Measurements from ENCODE around the gene SLC25A19. TPM values are rescaled to one million over a fixed set of nuclear protein-coding genes. Genes with fewer than 3 reads are reported as not detected.
"Not testable (repeated sequence)": the region's sequence is repeated elsewhere in the genome, so short reads cannot be mapped to it uniquely, and the experiment has no call there.

Gene SLC25A19
- total RNA-seq, 1 donor from 2014 or later, result 12.8 TPM

DNA sequence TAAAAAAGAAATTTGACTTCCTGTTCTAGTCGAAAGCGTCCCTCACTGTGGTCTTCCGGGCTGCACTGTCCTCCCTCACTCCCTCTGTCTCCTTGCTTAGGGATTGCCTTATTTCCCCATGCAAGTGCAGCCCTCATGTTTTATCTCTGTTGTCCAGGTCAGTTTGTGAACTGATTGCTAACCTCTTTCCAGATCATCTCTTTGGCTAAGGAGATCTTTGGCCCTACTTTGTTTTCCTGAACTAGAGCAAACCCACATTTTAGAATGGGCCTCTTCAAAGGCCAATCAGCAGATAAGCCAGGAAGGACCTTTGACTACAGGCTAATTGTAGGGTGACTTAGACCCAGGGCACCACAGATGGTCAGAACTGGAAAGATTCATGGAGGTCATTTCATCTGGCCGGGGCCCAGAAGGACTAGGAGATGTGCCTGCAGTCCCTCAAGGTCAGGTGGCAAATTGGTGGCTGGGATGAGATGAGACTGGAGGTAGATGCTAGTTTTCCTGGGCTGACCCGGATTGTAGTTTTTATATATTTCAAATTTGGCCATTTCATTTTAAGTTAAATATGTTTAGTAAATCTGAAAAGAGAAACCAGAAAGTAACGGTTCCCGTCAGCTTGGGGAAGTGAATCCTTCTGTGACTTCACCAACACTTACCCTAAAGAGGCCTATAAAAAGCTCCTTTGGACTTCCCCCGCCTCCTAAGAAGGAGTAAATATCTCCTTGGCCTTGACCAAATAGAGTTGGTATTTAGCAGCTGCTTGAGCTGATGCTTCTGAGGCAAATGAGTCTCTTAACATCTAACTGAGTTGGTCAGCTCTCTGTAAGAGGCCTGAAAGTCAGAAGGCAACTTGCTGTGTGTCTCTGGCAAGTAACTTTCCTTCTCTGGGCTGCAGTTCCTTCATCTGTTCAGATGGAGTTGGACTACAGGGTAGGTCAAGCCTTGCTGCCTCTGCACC, 6.2 kb upstream of the SLC25A19 start:
- H3K4me1 Mint-ChIP-seq (ENCODE audit: low read depth, unreplicated experiment), result no peaks in the 10 kb centered on the region

GRCh38 chr17:75292810-75293448, 3.7 kb upstream of the SLC25A19 start:
- not testable (repeated sequence) for H3K79me2 ChIP-seq (ENCODE audit: insufficient read depth, low read length); H3K9me3 Mint-ChIP-seq (ENCODE audit: unreplicated experiment); H3K36me3 ChIP-seq (ENCODE audit: insufficient read depth, low read length); H3K27me3 ChIP-seq (ENCODE audit: insufficient read depth, low read length); DNase-seq (ENCODE audit: low read depth); H3K4me1 ChIP-seq (ENCODE audit: insufficient read depth, low read length); H3K27me3 Mint-ChIP-seq (ENCODE audit: low read depth, unreplicated experiment); H3K9ac ChIP-seq (ENCODE audit: low read length); H3K4me3 ChIP-seq (ENCODE audit: insufficient read depth, low read depth, low read length); H3K4me3 Mint-ChIP-seq (ENCODE audit: unreplicated experiment); H2AFZ ChIP-seq (ENCODE audit: low read depth, low read length); FAIRE-seq; H3K27ac ChIP-seq (ENCODE audit: low read depth, low read length); H3K36me3 Mint-ChIP-seq (ENCODE audit: low read depth, unreplicated experiment); H4K20me1 ChIP-seq (ENCODE audit: insufficient read depth, low read length); H3K4me1 Mint-ChIP-seq (ENCODE audit: low read depth, unreplicated experiment); H3K4me2 ChIP-seq (ENCODE audit: low read length); H3K9me3 ChIP-seq (ENCODE audit: insufficient read depth, low read depth, low read length)
- H3K27ac Mint-ChIP-seq (ENCODE audit: unreplicated experiment), result peak overlapping the region; percentile 26

More for the DNA sequence above, 6.2 kb upstream of the SLC25A19 start:
- H2AFZ ChIP-seq (ENCODE audit: low read depth, low read length), result no peak overlapping the region
- Mint-ChIP-seq H3K27me3 (ENCODE audit: low read depth, unreplicated experiment) (no peaks in the 10 kb centered on the region), H3K27ac (ENCODE audit: unreplicated experiment) (no peak overlapping the region), H3K9me3 (ENCODE audit: unreplicated experiment) (no peaks in the 10 kb centered on the region), H3K4me3 (ENCODE audit: unreplicated experiment) (no peak overlapping the region), H3K36me3 (ENCODE audit: low read depth, unreplicated experiment) (peaks cover 3% of the 10 kb centered on the region)
- H4K20me1 ChIP-seq (ENCODE audit: insufficient read depth, low read length), result no peaks in the 10 kb centered on the region
- DNase-seq (ENCODE audit: low read depth) (no peak), FAIRE-seq (no peak)
- H3K27ac ChIP-seq (ENCODE audit: low read depth, low read length), result no peak overlapping the region
- H3K9ac ChIP-seq (ENCODE audit: low read length), result no peak overlapping the region
- no peaks in the 10 kb centered on the region for H3K4me1 ChIP-seq (ENCODE audit: insufficient read depth, low read length)
- no peaks in the 10 kb centered on the region for H3K9me3 ChIP-seq (ENCODE audit: insufficient read depth, low read depth, low read length)
- H3K79me2 ChIP-seq (ENCODE audit: insufficient read depth, low read length), result no peaks in the 10 kb centered on the region
- no peak overlapping the region for H3K4me3 ChIP-seq (ENCODE audit: insufficient read depth, low read depth, low read length)
- no peaks in the 10 kb centered on the region for H3K27me3 ChIP-seq (ENCODE audit: insufficient read depth, low read length)
- no peak overlapping the region for H3K4me2 ChIP-seq (ENCODE audit: low read length)
- no peaks in the 10 kb centered on the region for H3K36me3 ChIP-seq (ENCODE audit: insufficient read depth, low read length)
- TF ChIP-seq EZH2 (IDR thresholded peaks at IDR 0.05; ENCODE audit: insufficient read depth, low read length) (no peak), CTCF (IDR thresholded peaks at IDR 0.05; ENCODE audit: insufficient read depth, low read depth, low read length) (no peak)

DNA sequence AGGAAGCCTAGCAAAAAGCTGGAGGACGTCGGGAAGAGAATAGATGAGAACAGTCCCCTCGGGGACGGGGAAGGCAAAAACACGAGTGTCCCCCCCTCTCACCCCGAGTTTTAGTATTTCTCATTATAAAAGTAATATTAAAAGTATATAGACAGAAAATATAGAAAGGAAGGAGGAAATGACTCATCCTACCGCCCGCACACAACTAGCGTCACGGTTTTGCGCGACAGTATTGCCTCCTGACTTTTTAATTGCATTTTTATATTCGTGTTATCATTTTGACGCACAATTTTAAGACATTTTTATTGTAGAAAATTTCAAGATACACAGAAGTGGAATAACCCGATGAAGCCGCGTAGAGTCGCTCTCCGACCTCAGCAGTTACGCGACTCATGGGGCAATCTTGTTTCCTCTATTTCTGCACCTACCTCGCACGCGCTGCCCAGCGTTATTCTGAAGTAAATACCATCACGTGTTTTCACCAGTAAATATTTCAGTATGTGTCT, 652 bp upstream of the SLC25A19 start:
- no peak for FAIRE-seq
- peaks cover 5% of the 10 kb centered on the region for H3K4me1 ChIP-seq (ENCODE audit: insufficient read depth, low read length)
- no peaks in the 10 kb centered on the region for H3K36me3 ChIP-seq (ENCODE audit: insufficient read depth, low read length)
- peaks cover 3% of the 10 kb centered on the region for H3K79me2 ChIP-seq (ENCODE audit: insufficient read depth, low read length)
- peak overlapping the region; percentile 98 for H3K4me2 ChIP-seq (ENCODE audit: low read length)
- H3K4me3 ChIP-seq (ENCODE audit: insufficient read depth, low read depth, low read length), result peak overlapping the region; percentile 81
- no peaks in the 10 kb centered on the region for H4K20me1 ChIP-seq (ENCODE audit: insufficient read depth, low read length)
- H3K4me3 Mint-ChIP-seq (ENCODE audit: unreplicated experiment), result peak overlapping the region; percentile 98
- H3K27me3 Mint-ChIP-seq (ENCODE audit: low read depth, unreplicated experiment), result no peaks in the 10 kb centered on the region
- H3K4me1 Mint-ChIP-seq (ENCODE audit: low read depth, unreplicated experiment), result peaks cover 4% of the 10 kb centered on the region
- DNase-seq (ENCODE audit: low read depth), result no peak
- no peaks in the 10 kb centered on the region for H3K9me3 Mint-ChIP-seq (ENCODE audit: unreplicated experiment)
- no peaks in the 10 kb centered on the region for H3K27me3 ChIP-seq (ENCODE audit: insufficient read depth, low read length)
- H2AFZ ChIP-seq (ENCODE audit: low read depth, low read length), result peak overlapping the region; percentile 93
- H3K27ac Mint-ChIP-seq (ENCODE audit: unreplicated experiment), result peak overlapping the region; percentile 98
- no peak for TF ChIP-seq CTCF (IDR thresholded peaks at IDR 0.05; ENCODE audit: insufficient read depth, low read depth, low read length)
- no peak for TF ChIP-seq EZH2 (IDR thresholded peaks at IDR 0.05; ENCODE audit: insufficient read depth, low read length)
- peak overlapping the region; percentile 82 for H3K9ac ChIP-seq (ENCODE audit: low read length)
- H3K9me3 ChIP-seq (ENCODE audit: insufficient read depth, low read depth, low read length), result no peaks in the 10 kb centered on the region
- peak overlapping the region; percentile 82 for H3K27ac ChIP-seq (ENCODE audit: low read depth, low read length)
- H3K36me3 Mint-ChIP-seq (ENCODE audit: low read depth, unreplicated experiment), result peaks cover 3% of the 10 kb centered on the region
